OCI-LY3 (cell line): Measurements from ENCODE around the gene SYNE2.
"Not testable (repeated sequence)": the region's sequence is repeated elsewhere in the genome, so short reads cannot be mapped to it uniquely, and the experiment has no call there.

Experiments used
- CTCF ChIP-seq: fragments of 200-600, 300-600 bp; sonication (generic); IDR thresholded peaks from 2 replicates; pipeline ENCODE4 v1.5.1; 2014; ENCODE audit warnings: antibody characterized with exemption, low read length, low read depth
- EZH2phosphoT487 ChIP-seq: fragments of 200-600 bp; shearing (Covaris generic); IDR thresholded peaks from 2 replicates; pipeline ENCODE4 v1.6.1; 2018; ENCODE audit warnings: antibody characterized with exemption, mixed run types, low read depth

- TF ChIP-seq CTCF, EZH2phosphoT487: not testable (repeated sequence)
These were observed 12.0 kb downstream of the SYNE2 start for GRCh38 chr14:63864775-63865174.
